Measurements from ENCODE around the gene ETNK1. TPM values are rescaled to one million over a fixed set of nuclear protein-coding genes. Genes with fewer than 3 reads are reported as not detected.

Gene ETNK1
- polyA plus RNA-seq, 1 of the 3 experiments (the other 2 are of a cell fraction), result 7.9 TPM

- TF ChIP-seq POLR2AphosphoS5 (IDR thresholded peaks at IDR 0.05; ENCODE audit: low read depth, low read length) (no peak), ZBTB33 (IDR thresholded peaks at IDR 0.05; ENCODE audit: borderline replicate concordance, low read depth) (no peak), EP300 (IDR thresholded peaks at IDR 0.05; ENCODE audit: borderline replicate concordance in 1 of 2, low read depth in 1 of 2, low read length in 1 of 2) (no peak), FOXM1 (IDR thresholded peaks at IDR 0.05; ENCODE audit: low read depth) (no peak), NRF1 (IDR thresholded peaks at IDR 0.05; ENCODE audit: low read depth, low read length) (no peak), NFIC (IDR thresholded peaks at IDR 0.05; ENCODE audit: borderline replicate concordance) (no peak), CTCF (IDR thresholded peaks at IDR 0.05) (no peak)
These were observed 104.5 kb downstream of the ETNK1 start (continued) for GRCh38 chr12:22729431-22729956.

- Histone ChIP-seq H3K9me2 (no peaks in the 10 kb centered on the region), H3K27me3 (ENCODE audit: insufficient read depth) (no peaks in the 10 kb centered on the region), H4K20me1 (ENCODE audit: insufficient read depth) (no peaks in the 10 kb centered on the region), H3K9ac (no peak overlapping the region), H2AFZ (ENCODE audit: low read depth) (peak overlapping the region; percentile 64), H3K4me3 (ENCODE audit: low read depth in 2 of 2, low read length in 1 of 2) (no peak overlapping the region), H3F3A (replicated peaks; ENCODE audit: insufficient read depth) (no peaks in the 10 kb centered on the region), H3K36me3 (replicated peaks in 1 of 2; ENCODE audit: control insufficient read depth in 1 of 2, insufficient read depth in 2 of 2, low read length in 1 of 2) (no peaks in the 10 kb centered on the region), H3K4me2 (no peak overlapping the region), H3K9me3 (no peaks in the 10 kb centered on the region), H3K79me2 (ENCODE audit: insufficient read depth) (no peaks in the 10 kb centered on the region), H3K4me1 (ENCODE audit: control insufficient read depth in 1 of 2, insufficient read depth in 2 of 2, low read depth in 1 of 2, low read length in 1 of 2) (no peaks in the 10 kb centered on the region), H3K27ac (ENCODE audit: low read depth in 2 of 2, low read length in 1 of 2) (peak overlapping the region in 1 of 2 experiments; percentile 27; a peak in 2 of 4 replicates)
- CTCF ChIA-PET, result no interaction called here
- 60% methylated on average over 3 of the region's 3 CpGs for WGBS (ENCODE audit: low lambda C conversion rate)
- POLR2A ChIA-PET, result no interaction called here
- TF ChIP-seq REST (IDR thresholded peaks at IDR 0.05; ENCODE audit: low read depth, low read length), result no peak
- no peak for DNase-seq
These were observed 105.0 kb downstream of the ETNK1 start for GRCh38 chr12:22729957-22730443.

Measured in SK-N-SH (cell line).